HG03565 (cell line): ENCODE data around the gene MED1.
"Not testable (repeated sequence)": the region's sequence is repeated elsewhere in the genome, so short reads cannot be mapped to it uniquely, and the experiment has no call there.

Experiments used
- ATAC-seq: cut with Tn5 transposase; IDR thresholded peaks from one replicate; pipeline ENCODE4 v1.9.1; 2021; ENCODE audit warnings: mild to moderate bottlenecking, moderate library complexity; ENCODE audit not compliant: unreplicated experiment

MED1 gene

DNA sequence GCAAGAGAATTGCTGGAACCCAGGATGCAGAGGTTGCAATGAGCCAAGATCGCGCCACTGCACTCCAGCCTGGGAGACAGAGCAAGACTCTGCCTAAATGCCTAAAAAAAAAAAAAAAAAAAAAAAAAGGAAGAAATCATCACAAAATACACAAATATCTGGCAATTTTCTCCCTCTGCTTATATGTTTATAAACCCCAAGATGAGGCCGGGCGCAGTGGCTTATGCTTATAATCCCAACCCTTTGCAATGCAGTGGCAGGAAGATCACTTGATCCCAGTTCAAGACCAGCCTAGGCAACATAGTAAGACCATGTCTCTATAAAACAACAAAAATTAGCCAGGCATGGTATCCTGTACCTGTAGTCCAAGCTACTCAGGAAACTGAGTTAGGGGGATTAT lies 21.5 kb downstream of the MED1 start:
- ATAC-seq = no peak

DNA sequence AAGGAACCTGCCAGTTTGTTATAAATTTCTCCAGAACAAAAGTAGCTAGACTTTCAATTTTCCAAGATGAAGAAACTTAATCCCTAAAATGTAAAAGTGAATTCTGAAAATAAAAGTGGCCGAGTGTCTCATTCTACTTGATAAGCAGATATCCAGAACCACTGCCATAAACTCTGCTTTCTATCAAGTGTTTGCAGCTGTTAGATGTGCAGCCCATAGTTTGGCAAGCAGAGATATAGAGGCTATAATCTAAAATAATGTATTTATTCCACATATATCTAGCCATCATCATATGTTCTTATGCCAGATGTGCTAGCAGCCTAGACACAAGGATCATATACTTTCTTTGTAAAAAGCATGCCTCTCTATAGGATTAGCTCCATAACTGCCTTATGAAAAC lies 34.9 kb downstream of the MED1 start:
- ATAC-seq = no peak

DNA sequence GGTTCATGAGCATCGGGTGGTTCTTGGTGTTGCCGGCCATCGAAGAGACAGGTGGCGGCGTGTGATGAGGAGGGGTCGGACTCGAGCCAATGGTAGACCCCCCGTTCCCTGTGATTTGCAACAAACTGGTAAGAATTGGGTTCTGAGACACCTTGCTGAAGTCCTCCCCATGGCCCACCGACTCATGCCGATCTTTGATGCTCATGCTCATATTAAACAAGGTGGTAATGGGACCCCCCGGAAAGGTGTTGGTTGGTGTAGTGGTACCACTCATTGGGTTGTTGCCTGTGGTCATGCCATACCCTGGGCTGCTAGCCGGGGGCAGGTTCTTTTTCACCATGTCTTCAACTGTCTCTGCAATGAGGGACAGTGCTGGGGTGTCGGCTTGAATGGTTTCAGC lies 40.8 kb downstream of the MED1 start:
- ATAC-seq = no peak

DNA sequence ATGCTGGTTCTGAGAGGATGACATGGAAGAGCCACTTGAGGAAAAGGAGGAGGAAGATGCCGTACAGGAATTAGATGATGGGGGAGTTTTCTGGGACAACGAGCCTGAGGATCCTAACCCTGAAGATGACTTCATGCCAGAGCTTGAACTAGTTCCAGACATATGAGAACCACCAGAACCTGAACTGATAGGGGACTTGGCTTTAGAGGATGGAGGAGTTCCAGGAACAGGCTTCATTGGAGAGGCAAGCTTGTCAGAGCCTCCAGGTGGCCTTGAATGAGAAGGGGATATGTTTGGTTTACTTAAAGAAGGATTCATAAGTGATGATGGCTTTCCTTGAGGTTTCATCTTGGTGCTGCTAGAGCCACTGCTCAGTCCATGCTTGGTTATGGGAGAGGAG lies 42.7 kb downstream of the MED1 start:
- ATAC-seq = no peak

DNA sequence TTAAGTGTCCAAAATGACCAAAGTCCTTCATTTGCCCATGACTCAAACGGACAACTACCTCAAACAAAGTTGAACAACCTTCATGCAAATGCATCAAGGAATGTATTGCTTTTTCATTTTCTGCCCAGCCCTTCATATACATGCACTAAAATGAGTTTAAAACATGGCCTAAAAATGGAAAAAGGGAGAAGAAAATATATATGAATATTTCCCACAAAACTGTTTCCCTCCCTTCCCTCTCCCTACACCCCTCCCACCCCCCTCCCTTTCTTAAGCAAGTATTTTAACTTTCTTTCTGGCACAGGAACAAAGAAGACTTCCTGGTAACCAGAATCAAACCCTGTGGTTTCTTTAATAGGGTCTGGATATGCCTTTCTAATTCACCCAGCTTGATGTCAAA lies 44.1 kb downstream of the MED1 start:
- ATAC-seq = no peak

DNA sequence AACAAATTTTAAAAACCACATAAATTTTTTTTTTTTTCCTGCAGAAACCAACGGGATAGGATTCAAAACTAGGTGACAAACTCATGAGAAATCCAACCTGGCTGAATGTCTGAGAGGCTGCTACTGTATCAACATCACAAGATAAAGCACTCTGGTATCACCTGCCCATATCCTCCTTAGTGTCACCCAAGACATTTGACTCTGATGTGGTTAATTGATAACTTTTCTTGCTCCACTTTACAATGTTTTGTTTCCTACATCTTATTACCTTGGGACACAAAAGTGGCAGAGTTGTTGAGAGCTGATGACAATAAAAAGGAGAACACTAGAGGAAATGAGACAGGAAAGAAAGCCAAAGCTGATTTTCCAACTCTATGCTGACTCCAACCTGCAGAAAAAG lies 45.6 kb downstream of the MED1 start:
- no peak for ATAC-seq

DNA sequence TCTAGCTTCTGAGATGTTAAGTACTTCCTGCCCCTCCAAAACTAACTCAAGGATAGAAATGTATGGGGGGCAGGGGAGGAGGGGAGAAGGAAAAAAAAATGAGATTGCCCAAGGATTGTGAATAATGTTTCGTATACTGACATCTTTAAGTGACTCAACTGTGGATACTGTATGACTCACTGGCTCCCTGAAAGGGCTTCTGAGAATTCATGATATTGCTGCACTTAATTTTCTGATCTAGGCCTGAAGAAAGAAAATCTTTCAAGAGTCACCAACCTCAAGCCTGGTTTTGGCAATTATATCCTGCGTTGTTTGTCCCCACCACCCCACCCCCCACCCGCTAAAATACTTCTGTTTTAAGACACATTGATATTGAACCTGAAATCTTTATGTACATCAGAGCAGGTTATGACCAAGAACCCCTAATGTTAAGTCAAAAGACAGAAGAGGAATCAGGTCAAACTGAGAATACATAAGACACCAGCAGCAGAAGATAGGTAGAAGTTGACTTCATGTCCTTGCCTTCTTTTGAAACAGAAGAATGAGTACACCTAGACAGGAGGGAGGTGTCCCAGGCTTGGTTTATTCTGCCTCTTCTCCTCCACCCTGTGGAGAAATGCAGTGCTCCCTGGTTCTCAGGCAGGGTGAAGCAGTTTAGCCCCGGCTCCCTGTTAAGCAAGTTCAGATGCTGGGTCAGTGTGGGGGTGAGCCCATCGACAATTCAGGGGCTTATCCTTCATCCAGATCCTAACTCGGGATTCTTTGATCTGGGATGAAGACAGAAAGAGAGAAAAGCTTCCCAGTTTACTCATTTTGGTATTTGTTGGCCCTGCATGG lies 46.3 kb downstream of the MED1 start:
- no peak for ATAC-seq

DNA sequence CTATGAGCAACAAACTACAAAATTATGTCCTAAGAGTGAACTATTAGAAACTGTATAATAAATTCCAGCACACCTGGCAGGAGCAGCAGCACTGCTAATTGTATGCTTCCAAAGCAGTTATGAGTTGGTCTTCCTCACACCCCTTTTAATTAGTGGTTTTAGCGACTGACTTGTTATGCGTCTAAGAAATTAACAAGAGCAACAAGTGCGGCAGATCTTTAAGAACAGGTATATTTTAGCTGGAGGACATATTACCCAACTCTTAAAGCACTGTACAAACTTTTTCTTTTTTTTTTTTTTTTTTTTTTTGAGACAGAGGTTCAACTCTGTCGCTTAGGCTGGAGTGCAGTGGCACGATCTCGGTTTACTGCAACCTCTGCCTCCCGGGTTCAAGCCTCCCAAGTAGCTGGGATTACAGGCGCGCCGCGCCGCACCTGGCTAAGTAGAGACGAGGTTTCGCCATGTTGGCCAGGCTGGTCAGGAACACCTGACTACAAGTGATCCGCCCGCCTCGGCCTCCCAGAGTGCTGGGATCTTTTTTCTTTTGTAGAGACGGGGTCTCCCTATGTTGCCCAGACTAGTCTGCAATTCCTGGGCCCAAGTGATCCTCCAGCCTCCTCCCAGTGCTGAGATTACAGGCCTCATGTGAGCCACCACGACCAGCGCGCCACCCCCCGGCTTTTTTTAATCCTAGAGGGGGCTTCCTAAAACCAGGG lies 48.0 kb downstream of the MED1 start:
- ATAC-seq = no peak

DNA sequence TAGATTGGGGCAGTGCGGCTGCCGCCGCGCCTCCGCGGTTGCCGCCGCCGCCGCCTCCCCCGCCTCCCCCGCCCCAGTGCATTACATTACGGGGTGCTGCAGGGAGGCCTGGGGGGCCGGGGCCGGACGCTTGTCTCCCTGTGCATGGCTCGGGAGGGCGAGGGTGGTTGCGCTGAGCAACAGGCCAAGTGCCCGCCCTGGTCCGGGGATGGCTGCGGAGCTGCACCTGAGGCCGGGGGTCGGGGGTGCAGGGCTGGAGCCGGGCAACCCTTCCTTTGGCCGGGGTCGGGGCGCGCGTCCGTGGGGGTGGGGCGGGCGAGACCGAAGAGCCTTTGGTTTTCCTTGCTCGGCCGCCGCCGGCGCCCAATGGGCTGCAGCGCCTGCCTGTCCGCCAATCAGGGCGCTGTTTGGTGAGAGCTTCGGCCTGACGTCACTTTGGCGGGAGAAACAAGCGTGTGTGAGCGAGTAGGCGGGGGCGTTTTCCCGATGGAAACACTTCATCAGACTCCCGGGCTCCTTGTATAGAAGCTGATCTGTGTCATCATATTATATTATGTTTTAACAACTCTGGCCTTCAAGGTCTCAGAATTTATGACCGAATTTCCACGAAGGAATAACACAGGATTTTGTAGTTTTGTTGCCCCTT lies 48.7 kb downstream of the MED1 start:
- peak; percentile 35 for ATAC-seq

DNA sequence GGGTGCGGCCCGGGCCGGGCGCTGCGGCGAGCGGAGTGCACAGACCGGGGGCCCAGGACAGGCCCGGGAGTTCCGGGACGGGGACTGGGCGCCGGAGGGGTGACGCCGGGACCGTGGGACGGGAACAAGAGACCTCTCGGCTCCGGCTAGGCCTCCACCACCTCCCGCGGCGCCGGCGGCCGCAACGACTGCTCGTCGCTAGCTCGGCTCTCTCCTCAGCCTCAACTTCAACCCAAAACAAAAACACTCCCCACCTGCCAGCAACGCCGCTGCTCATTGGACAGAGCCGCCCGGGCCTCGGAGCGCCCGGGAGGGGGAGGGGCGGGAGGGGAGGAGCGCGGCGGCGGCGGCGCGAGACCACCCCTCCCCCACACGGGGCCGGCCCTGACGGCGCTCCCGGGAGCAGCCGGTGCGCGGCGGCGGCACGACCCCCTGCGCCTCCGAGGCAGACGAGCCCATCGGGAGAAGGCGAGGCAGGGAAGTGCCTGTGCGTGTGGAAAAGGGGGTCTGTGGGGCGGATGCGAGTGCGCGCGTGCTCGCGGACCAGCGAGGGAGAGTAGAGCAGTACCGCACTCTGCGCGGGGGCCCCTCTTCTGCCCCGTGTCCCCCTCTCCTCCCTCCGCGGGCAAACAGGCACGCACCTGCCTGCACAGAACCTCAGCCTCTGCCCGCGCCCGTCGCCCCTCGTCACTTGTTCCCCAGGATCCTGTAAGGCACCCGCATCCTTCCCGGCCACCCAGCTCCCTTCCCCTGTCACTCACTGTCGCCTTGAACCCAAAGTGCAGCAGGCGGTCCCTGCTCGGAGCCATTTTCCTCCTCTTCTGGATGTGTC lies 49.4 kb downstream of the MED1 start, which contains the start of gene FBXL20:
FBXL20 (minus strand) TSS at position 215 of the 832 bp plus-strand sequence. CDS start 224 bp downstream, outside the sequence.
- ATAC-seq = peak; percentile 66

DNA sequence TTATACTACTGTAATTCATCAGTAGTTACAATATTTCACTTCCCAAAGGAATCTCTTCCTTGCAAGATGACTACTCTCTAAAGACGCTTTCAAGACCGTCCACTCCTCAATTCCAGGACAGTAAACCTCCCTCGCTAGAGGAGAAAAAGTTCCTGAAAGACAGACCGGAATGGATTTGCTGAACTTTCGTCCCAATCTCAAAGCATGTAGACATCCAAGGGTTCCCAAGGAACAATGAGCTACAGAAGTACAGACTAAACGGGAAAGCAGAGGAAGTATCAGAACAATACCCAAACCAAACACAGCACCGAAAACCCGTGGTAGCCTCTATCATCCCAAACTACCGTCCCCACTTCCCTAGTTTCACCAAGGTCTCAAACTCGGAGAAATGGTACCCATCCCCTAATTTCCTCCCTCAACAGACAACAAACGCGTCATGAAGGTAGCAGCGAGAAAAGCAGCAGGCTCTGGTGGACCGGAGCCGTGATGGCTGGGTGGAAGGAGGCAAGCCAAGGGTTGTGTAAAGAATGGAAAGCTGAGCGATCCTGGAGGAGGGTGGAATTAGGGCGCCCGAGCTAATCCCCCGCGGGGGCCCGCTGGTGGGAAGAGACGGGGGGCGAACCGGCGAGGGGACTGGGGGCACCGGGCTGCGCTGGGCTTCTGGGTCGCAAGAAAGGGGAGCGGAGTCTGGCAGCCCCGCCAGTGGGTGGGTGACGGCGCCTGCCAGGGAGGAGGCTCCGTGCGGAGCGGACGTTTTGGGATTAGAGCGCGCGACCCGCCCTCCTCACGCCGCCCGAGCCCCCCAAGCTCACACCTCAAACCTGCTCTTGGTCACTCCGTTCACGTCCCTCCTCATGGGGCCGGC lies 50.3 kb downstream of the MED1 start:
- ATAC-seq = peak; percentile 1

DNA sequence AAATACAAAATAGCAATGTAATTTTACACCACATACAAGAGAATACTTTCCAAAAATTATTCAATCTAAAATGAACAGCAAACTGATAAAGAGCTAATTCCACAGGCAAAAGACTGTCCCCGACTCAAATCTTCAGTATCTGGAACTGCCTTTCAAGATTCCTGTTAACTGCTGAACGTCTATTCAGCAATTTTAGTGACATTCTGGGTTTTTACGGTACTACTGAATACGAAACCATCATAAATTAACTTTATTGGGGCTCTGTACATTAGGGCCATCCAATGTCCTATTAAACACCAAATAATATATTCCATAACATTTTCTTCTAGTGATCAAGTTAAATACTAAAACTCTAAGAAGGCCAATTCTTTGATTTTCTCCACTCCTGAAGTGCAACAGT lies 51.3 kb downstream of the MED1 start:
- no peak for ATAC-seq

DNA sequence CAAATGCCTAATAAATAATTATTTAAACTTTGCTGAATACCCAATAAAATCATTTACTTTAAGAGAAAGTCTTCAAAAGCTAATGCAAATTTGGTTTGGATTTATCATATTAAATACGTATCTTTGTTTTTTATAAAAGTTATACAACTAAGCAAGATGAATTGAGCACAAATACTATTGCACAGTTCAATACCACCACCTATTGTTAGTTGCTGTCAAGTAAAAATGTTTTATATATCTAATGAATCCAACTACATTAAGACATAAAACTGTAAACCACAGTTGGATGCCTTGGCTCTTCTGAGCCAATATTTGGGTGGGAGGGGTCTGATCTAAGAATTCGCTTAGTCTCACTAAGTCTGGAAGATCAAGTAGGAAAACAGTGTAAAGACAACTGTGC lies 57.3 kb downstream of the MED1 start:
- no peak for ATAC-seq

DNA sequence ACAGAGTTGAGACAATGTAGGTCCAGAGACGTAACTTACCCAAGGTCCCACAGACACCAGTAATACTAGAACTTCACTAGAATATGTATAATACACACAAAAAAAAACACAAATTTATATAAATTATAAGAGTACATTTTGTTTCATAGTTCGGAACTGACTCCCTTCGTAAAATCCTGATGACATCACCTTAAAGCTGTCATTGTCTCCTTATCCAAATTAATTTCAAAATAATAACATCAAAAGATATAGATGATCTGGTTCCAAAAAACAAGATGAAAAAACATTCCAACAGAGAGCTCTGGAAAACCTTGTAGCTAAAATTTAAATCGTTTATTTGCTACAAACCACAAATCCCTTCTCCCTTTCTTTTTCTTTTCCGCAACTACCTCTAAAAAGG lies 59.6 kb downstream of the MED1 start:
- no peak for ATAC-seq

DNA sequence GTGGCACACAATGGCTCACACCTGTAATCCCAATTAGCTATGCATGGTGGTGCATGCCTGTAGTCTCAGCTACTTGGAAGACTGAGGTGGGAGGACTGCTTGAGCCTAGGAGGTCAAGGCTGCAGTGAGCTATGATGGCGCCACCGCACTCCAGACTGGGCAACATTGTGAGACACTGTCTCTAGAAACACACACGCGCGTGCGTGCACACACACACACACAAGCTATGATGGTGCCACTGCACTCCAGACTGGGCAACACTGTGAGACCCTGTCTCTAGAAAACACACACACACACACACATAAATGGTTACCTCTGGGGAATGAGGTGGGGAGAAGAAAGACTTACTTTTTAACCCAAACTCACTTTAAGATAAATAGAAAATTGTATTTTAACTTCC lies 66.0 kb downstream of the MED1 start:
- ATAC-seq = no peak

DNA sequence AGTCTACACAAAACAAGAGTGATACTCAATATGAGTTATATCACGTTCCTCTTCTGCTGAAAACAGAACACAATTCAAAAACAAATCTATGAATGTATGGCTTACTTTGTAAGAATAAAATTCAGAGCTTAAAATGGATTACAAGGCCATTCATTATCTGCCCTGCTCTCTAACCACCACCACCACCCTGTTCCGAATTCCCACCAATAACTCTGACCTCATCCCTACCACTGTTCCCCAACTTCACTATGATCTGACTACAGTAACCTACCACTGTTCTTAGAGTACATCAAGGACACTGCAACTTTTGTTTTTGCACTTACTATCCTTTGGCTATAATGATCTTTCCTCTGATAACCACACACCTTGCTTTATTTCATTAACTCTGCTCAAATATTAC lies 70.9 kb downstream of the MED1 start:
- no peak for ATAC-seq

DNA sequence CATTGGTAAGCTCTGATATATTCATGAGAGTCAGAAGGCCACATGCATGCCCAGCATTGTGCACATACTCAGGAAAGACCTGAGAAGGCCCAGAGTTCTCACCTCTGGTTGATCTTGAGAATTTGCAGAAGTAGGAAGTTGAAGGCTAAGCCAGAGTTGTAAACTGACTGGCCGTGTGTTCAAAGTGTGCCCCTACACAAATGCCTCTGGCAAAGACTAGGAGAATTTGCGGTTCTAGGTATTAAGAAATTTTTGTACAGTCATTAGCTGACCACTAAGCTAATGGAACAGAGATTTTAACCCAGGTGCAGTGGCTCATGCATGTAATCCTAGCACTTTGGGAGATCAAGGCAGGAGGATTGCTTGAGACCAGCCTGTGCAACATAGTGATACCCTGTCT lies 74.6 kb downstream of the MED1 start:
- no peak for ATAC-seq

DNA sequence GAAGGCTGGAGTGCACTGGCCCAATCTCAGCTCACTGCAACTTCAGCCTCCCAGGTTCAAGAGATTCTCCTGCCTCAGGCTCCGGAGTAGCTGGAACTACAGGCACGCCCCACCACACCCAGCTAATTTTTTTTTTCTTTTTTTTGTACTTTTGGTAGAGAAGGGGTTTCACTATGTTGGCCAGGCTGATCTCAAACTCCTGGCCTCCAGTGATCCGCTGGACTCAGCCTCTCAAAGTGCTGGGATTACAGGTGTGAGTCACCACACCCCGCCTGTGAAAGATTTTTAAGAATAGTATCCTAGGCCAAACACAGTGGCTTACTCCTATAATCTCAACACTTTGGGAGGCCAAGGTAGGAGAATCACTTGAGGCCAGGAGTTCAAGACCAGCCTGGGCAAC lies 83.3 kb downstream of the MED1 start:
- not testable (repeated sequence) for ATAC-seq

DNA sequence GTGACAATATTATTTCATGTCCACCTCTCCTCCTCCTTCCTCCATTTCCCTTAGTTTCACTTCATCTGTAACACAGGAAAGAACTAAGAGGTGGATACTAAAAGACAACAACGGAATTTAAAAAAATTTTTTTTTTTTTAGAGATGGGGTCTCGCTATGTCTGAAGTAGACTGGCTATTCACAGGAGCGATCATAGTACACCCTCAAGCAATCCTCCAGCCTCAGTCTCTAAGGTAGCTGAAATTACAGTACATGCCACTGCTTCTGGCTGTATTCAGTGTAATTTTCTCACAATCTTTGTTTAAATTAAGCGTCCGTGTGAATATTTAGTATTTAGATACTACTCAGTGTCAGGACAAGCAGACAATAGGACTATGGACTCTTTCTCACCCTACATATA lies 85.2 kb downstream of the MED1 start:
- no peak for ATAC-seq

DNA sequence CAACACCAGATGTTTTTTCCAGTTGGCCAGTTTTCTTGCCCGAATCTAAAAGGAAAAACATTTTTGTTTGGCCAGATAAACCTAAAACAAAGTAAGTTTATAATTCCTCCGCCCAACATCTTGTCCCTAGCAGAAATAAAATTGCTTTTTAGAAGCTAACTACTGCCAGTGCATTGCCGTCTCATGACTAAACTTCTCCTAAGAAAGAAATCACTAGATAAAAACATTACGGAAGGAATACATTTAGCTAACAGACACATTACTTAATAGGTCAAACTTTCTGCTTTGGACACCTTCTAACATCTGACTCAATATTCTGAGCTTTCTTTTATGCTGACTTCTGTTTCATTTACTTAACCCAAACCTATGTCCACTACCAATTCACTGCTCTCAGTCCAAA lies 85.8 kb downstream of the MED1 start:
- ATAC-seq = no peak
